Hematopoietic multipotent progenitor cell treated with erythropoietin and hydrocortisone succinate and interleukin-3 and kit ligand, for 17 days (in vitro differentiated cells): ENCODE data around the gene GIPC2.

Experiments used
- DNase-seq: peaks from one replicate; pipeline ENCODE4 v3.0.0-alpha.2; 2015; ENCODE audit warnings: low spot score

GIPC2 gene

GRCh38 chr1:78146205-78146771 is 100.5 kb downstream of the GIPC2 start:
- no peak for DNase-seq

DNA sequence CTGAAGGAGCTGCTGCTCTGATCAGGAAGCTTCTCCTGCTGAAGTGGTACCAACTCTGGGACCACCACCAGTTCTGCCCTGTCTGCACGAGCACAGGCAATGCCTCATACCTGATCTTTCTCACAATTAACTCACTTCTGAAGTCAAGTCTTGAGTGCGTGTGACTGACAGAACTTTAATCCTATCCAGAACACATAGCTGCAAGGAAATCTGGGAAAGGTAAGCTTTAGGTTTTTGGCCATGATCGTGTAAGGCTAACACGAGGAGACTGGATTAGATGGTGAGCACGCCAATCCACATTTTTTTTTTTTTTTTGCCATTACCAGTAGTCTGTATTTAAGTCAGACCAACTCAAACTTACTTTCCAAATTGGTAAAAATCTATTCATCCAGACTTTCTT is 101.3 kb downstream of the GIPC2 start:
- DNase-seq = no peak

- no peak for DNase-seq
These were observed 107.4 kb downstream of the GIPC2 start for GRCh38 chr1:78153092-78153736.

GRCh38 chr1:78155121-78155520 is 109.4 kb downstream of the GIPC2 start:
- DNase-seq = no peak

- no peak for DNase-seq
These were observed 111.2 kb downstream of the GIPC2 start for GRCh38 chr1:78156805-78157521.

GRCh38 chr1:78165816-78166215 is 120.0 kb downstream of the GIPC2 start:
- DNase-seq = no peak

GRCh38 chr1:78168306-78168705 is 122.5 kb downstream of the GIPC2 start:
- DNase-seq = no peak

DNA sequence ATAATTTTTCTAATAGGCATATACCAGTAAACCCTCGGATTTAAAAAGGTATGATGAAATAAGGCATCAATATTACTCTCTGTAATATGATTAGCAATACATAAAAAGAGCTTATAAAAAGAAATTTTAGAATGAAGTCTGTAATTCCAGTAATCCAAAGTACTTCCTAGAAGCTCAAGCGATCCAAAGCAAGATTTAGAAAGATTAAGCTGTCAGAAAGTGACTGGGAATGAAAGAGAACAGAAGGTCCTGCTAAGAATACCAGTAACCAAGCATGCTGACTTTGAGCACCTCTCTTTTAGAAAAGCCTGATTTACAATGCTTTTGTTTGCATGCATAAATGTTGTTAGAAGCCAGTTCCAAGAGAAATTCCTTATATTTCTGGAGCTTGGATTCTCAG is 125.1 kb downstream of the GIPC2 start:
- DNase-seq = no peak

- DNase-seq = no peak
These were observed 126.2 kb downstream of the GIPC2 start for GRCh38 chr1:78171736-78172590.

DNA sequence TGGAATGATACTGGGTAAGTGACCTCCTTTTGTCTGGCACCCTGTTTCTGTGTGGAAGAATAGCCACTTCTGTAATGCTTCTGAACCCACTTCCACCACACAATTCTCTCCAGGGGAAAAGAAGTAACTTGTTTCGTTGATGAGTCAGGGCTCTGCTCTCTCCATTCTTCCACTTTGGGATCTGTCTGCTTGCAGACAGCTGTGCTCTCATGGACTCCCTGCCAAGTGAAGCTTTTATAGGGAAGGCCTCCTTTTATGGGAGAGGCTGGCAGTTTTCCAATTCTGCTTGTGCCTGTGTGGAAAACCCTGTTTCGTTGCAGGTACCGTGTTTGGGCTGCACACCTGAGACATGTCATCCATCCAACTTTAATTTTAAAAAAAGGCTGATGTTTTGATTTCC is 130.7 kb downstream of the GIPC2 start:
- DNase-seq = no peak

DNA sequence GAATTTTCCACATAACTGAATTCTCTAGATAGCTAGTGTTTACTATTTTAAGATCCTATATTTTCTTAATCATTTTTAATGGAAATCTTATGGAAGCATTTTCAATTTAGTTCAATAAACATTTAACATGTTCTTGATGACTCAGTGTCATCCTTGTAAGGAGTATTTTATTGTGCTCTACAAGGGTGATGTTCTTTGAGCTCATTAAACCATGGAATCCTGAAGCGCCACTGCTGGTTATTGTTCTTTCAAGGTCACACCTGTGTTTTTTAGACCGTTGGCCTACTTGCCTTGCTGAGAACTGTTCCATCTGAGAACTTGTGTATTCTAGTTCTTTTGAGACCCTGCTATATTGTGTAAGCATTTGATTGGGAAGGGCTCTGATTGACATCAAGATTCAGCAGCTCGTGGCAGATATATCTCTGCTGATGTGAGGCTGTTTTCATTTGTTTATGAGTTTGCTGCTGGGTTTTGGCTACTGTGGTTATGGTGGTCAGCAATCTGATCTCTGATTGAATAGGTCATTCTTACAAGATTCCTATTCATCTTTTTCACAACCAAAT is 132.0 kb downstream of the GIPC2 start:
- no peak for DNase-seq

- no peak for DNase-seq
These were observed 133.1 kb downstream of the GIPC2 start for GRCh38 chr1:78178816-78179215.

DNA sequence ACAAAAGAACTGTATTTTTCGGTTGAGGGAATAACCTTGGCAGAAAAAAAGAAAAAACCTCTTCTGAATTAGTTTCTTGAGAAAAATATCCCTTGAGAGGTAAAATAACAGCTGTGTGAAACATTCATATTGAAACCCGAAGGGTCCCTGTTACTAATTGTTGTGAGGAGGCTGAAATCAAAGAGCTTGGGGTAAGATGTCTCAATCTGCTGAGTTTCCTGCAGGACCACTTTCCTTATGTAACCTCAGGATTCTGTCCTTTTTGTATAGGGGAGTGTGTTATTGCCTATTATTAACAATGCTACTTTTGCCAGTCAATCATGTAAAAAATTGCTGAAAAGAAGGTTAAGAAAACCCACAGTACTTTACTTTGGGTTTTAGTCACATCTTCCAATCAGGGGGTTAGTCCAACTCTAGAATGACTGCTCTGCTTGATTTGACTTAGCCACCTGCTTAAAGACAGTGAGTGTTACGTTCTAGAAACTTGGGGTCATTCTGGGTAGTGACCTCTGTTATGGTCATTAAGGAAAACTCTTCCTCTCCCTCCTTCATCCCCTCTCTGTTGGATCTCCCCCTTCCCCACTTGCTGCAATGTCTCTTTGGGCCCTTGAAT is 138.8 kb downstream of the GIPC2 start:
- DNase-seq = no peak
